ENCODE results near the gene GJB3. TPM values are rescaled to one million over a fixed set of nuclear protein-coding genes. Genes with fewer than 3 reads are reported as not detected.

Gene GJB3
- total RNA-seq, 1 donor from 2014 or later, result 0.80 TPM

DNA sequence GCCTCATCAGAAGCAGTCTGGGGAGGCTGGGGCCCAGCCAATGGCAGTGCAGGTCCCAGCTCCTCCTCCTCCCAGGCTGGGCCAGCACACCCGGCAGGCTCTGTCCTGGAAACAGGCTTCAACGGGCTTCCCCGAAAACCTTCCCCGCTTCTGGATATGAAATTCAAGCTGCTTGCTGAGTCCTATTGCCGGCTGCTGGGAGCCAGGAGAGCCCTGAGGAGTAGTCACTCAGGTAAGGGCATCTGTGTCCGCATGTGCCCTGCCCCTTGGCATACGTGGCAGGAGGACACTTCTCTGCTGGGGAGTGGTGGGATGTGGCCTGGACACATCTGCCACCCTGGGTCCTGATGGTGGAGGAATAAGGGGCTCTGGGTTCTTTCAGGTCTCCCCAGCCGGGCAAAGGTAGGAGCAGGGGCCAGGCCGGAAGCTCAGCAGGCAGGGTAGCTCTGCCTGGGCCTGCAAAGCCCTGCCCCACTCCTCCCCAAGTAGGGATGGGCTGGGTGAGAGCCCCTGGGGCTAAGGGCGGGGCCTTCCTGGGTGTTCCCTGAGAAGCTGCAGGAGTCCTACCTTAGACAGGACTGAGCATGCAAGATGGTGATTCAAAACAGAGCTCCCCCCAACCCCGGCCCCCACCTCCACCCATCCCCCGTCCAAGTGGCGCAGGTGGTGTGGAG is 25.9 kb upstream of the GJB3 start, which contains the start of gene GJB5:
Gene GJB5 (plus strand): TSS at position 84 of the 674 bp plus-strand sequence. CDS start 2,284 bp downstream, outside the sequence.
- no peak for TF ChIP-seq CTCF (IDR thresholded peaks at IDR 0.05)
- Histone ChIP-seq H3K9me3 (no peaks in the 10 kb centered on the region), H3K27me3 (ENCODE audit: low read depth) (no peaks in the 10 kb centered on the region), H3K36me3 (no peaks in the 10 kb centered on the region), H3K4me1 (no peaks in the 10 kb centered on the region), H3K27ac (no peak within 1 kb of the TSS), H3K4me3 (no peak within 1 kb of the TSS)
- ATAC-seq, result peak in 1 of 2 donors; percentile 34
- no peak for DNase-seq
- intact Hi-C loops (cut with DNase I), result no loop called here

DNA sequence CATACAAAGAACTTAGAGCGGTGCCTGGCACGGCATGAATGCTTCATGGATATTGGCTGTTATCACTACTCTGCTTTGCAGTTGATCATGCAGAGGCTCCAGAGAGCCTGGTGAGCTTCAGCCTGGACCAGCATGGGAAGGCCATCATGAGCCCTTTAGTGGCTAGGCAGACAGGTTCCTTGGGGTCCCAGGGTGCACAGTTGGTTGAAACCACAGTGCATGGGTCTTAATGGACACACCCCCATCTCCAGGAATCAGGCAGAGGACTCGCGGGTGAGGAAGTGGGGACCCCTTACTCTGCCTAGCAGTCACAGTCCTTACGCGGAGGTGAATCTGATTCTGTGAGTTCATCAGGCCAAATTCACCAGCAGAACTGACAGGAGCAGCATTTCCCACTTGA is 25.1 kb upstream of the GJB3 start:
- intact Hi-C loops (cut with DNase I), result no loop called here
- H3K4me1 ChIP-seq, result no peaks in the 10 kb centered on the region
- ATAC-seq (no peak), DNase-seq (no peak)
- H3K36me3 ChIP-seq, result no peaks in the 10 kb centered on the region
- H3K27me3 ChIP-seq (ENCODE audit: low read depth), result no peaks in the 10 kb centered on the region
- no peak for TF ChIP-seq CTCF (IDR thresholded peaks at IDR 0.05)
- no peaks in the 10 kb centered on the region for H3K9me3 ChIP-seq
- no peak overlapping the region for H3K27ac ChIP-seq
- no peak overlapping the region for H3K4me3 ChIP-seq

GRCh38 chr1:34757386-34757785 is 23.6 kb upstream of the GJB3 start:
- ATAC-seq, result no peak
- no peak overlapping the region for H3K27ac ChIP-seq
- intact Hi-C loops (cut with DNase I), result no loop called here
- no peaks in the 10 kb centered on the region for H3K36me3 ChIP-seq
- no peak overlapping the region for H3K4me3 ChIP-seq
- H3K9me3 ChIP-seq, result no peaks in the 10 kb centered on the region
- no peaks in the 10 kb centered on the region for H3K4me1 ChIP-seq
- no peaks in the 10 kb centered on the region for H3K27me3 ChIP-seq (ENCODE audit: low read depth)
- no peak for DNase-seq
- no peak for TF ChIP-seq CTCF (IDR thresholded peaks at IDR 0.05)

GRCh38 chr1:34758751-34759150 is 22.3 kb upstream of the GJB3 start:
- ATAC-seq, result no peak
- no peak for TF ChIP-seq CTCF (IDR thresholded peaks at IDR 0.05)
- no peaks in the 10 kb centered on the region for H3K36me3 ChIP-seq
- no peaks in the 10 kb centered on the region for H3K9me3 ChIP-seq
- no peaks in the 10 kb centered on the region for H3K4me1 ChIP-seq
- H3K4me3 ChIP-seq, result no peak overlapping the region
- intact Hi-C loops (cut with DNase I), result no loop called here
- H3K27ac ChIP-seq, result no peak overlapping the region
- no peaks in the 10 kb centered on the region for H3K27me3 ChIP-seq (ENCODE audit: low read depth)
- no peak for DNase-seq

DNA sequence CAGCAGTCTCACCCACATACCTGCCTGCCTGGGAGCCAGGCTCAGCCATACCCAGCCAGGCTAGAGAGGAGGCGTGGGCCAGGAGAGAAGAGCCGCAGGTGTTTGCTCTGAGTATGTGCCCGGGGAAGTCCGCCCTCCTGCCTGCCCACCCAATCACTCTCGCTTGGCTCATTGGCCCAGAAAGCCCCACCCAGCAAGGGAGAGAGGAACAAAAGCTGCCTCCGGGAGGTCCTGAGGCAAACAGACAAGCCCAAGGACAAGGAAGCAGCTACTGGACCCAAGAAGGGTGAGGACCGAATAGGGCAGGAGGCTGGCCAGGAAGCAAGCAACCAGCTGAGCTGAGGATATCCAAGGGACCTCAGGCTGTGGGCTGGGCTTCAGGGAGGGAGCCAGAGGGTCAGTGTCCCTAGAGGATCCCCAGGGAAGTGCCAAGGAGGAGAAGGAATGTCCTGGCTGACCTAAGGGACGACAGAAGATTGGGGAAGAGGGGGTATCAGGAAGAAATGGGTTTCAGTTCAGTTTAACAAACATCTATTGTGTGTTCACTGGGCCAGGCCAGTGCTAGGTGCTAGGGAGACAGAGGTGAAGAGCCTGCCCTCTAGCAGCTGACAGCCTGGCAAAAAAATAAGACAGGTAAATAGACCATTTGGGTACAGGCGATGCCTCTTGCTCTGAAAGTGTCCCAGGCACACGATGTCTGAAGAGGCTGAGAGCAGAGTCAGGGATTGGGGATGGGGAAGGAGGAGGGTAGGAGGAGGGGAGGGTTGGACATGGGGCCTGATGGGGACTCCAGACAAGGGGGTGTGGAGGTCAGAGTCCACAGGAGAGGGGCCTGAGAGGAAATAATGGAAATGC is 21.3 kb upstream of the GJB3 start, which contains the start of gene GJB4:
Gene GJB4 (plus strand): TSS at position 238 of the 855 bp plus-strand sequence. CDS start 1,515 bp downstream, outside the sequence.
- Histone ChIP-seq H3K27ac (no peak within 1 kb of the TSS), H3K9me3 (no peaks in the 10 kb centered on the region), H3K27me3 (ENCODE audit: low read depth) (no peaks in the 10 kb centered on the region), H3K4me1 (no peaks in the 10 kb centered on the region), H3K36me3 (no peaks in the 10 kb centered on the region), H3K4me3 (no peak within 1 kb of the TSS)
- intact Hi-C loops (cut with DNase I), result no loop called here
- no peak for TF ChIP-seq CTCF (IDR thresholded peaks at IDR 0.05)
- DNase-seq, result no peak
- peak in 1 of 2 donors; percentile 4 for ATAC-seq
